ENCODE data around the gene ATP5PO.

GRCh38 chr21:33861125-33861524, 54.5 kb downstream of the ATP5PO start:
- TF ChIP-seq CTCF (IDR thresholded peaks at IDR 0.05): no peak
- TF ChIP-seq POLR2AphosphoS5 (IDR thresholded peaks at IDR 0.05): no peak
- no peak for TF ChIP-seq EP300 (IDR thresholded peaks at IDR 0.05)
